Measurements from ENCODE around the gene INSIG2. TPM values are rescaled to one million over a fixed set of nuclear protein-coding genes. Genes with fewer than 3 reads are reported as not detected.
"Not testable (repeated sequence)": the region's sequence is repeated elsewhere in the genome, so short reads cannot be mapped to it uniquely, and the experiment has no call there.

INSIG2 gene
- total RNA-seq, 1 experiment from 2014 or later, result 7.8 TPM

DNA sequence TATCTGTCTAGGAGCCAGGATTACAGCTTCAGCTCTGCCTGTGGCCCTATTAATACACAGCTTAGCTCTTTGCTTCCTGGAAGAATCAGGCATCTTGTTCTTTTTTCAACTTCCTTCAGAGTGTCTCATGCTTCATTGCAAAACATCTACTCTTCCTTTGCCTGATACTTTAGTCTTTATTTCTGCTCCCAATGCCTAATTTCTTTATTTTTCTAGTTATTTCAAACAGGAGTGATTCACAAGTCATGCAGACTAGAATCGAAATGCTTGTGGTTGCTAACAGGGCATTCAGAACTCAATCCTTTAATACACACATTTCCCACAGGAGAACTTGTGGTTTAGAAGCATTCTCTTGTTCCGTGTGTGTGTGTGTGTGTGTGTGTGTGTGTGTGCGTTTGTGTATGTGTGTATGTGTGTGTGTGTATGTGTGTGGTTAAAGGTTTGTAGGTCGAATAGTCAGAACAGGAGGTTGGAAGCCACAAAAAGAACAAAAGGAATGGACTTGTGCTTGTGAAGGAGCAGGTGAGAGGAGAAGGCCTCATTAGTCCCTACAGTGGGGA is 28.3 kb upstream of the INSIG2 start:
- DNase-seq (ENCODE audit: low read depth), result peak; percentile 62

DNA sequence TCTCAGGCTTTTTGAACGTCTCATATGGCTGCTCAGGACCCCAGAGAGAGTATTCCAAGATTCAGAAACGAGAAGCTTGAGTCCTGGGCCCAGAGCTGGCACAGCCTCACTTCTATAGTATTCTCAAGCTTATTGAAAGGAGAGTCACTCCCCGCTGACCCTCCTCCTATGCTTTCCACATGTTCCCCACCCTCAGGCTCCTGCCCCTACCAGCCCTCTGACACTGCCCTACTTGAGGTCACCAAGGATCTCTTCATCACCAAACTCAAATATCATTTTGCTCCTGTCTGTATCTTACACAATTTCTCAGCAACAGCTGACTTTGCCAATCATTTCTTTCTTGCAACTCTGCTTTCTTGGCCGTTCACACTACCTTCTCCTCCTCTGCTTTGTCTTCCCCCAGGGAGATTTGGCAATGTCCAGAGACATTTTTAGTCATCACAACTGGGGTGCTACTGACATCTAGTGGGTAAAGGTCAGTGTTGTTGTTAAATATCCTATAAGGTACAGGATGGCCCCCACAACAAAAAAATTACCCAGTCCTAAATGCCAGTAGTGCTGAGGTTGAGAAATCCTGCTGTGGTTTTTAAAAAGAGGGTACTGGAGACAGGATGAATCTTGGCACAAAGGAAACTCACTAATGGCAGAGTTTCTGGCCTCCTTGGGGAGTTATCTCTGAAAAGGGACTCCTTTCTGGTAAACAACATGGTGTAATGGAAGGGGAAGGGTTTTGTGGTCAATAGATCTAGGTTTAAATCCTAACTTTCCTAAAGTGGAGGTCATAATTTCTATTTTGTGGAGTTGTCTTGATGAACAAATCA is 26.9 kb upstream of the INSIG2 start:
- DNase-seq (ENCODE audit: low read depth), result peak; percentile 65

DNA sequence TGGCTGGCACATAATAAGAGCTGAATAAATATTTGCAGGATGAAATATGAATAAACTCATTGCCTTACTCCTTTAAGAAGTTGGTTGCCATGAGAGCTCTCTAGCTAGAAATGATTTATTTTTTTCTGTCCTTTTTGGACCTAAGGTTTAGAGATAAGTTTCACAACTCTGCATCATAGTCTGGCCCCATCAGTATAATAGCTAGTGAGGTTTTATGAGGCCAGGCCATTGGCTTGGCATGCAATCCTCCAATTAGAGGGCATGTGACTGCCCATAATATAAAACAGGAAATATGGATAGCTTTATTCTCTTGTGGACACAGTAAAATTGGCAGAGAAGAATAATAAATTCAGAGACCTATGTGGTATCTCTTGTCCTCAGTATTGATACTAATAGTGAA is 26.2 kb upstream of the INSIG2 start:
- no peak for DNase-seq (ENCODE audit: low read depth)

DNA sequence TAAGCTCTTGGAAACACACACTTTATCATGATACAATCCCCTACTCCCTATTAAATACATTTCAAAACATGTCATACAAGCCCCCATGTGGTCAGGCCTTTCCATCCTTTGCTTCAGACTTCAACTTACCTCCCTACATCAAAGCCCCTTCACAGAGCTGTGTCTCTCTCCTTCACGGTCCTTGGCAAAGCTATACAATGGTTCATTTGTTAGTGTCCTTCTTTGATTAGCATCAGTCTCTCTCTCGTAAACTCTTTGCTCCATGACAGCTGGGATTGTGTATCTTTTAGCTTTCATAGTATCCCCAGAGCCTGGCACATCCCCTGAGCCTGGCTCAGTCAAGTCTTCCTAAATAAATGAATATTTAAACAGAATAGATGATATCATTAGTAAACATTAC is 25.6 kb upstream of the INSIG2 start:
- DNase-seq (ENCODE audit: low read depth), result no peak

DNA sequence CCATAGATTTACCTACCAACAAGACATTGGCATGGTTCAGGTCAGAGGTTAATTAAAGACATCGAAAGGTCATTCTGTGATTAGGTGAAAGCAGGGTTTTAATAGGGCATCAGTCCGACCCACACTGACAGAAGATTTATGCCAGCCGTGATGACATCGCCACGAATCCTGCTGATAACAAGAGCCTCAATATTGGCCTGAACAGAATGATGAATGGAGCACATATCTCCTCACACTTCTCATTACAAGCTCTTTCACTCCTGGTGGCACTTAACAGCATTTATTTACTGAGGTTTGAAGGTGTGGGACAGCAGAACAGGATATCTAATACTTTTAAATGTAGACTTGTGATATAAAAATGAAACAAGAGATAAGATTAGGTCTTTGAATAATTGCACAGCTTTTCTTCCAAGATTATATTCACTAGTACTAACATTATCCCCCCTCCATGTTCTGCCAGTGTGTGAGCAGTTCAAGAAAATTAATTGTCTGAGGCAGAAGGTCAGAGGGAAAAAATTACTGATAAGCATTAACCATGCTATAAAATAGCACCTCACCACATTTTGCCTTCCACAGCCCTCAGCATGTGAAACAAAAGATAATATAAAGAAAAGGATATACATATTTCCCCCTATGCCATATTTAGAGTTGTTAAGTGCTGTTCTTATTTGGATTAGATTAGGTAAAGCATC is 23.1 kb upstream of the INSIG2 start:
- DNase-seq (ENCODE audit: low read depth), result no peak

DNA sequence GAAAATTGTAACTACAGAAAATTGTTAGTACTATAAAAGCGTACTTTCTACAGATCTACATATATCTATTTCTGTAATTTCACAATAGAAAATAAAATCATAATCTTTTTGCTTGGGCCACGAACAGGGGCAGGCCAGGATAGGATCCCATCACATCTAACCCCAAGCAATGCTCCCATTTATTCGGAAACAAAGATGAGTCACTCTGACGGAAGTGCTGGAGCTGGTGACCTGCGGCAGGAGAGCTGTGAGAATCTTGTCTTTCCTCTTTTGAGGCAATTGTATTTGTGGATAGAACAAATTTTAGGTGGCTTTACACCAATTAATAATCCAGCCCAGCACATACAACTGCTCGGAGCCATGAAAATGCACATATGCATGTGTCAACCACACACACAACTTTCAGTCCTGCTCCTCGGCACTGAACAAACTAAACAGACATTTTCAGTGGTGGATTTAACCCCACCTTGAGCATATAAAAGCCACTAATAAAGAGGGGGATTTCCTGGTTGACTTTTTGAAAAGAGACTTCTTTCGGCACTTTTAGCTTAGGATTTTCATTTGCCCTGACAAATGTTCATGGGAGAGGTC is 22.3 kb upstream of the INSIG2 start:
- DNase-seq (ENCODE audit: low read depth), result no peak

DNA sequence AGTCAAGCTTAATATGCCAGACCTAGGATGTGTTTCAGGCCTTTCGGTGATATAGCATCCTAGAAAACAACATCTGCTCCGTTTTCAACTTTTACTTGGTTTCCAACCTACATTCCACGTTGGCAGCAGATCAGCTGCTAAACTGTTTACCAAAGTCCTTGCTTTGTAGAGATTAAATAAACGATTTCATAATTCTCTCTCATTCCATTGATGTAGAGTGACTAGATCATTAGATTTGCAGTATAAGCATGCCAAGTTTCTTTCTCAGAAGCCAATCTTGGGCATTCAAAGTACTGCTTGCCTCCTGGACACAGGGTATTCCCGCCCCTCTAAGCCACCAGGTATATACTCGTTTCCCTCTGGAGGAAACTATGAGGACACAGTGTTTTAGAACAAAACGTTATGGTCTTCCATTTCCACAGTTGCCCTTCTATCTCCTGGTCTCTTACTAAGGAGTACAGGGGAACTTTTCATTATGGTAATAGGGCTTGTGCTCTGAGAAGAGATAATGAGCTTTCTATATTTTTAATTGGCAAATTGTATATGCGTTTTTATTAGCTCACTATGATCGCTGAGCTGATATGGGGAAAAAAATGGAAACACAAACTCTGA is 10.5 kb upstream of the INSIG2 start:
- DNase-seq (ENCODE audit: low read depth), result no peak

DNA sequence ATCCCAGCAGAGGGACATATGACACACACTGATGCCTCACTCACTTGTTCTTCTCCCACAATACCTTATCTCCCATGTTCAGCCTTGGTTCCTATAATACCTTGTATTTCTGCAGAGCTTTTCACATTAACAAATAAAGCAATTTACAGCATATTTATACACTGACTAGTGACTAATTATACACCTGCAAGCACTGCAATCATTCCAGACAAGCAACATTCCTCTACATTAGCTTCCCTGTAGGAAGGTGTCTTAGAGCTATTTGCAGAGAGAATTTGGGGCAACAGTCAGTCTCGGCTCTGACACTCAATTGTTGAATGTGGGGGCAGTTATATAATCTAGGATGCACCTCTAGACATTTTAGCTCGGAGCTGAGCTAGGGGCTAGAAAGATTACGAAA is 9.5 kb upstream of the INSIG2 start:
- no peak for DNase-seq (ENCODE audit: low read depth)

DNA sequence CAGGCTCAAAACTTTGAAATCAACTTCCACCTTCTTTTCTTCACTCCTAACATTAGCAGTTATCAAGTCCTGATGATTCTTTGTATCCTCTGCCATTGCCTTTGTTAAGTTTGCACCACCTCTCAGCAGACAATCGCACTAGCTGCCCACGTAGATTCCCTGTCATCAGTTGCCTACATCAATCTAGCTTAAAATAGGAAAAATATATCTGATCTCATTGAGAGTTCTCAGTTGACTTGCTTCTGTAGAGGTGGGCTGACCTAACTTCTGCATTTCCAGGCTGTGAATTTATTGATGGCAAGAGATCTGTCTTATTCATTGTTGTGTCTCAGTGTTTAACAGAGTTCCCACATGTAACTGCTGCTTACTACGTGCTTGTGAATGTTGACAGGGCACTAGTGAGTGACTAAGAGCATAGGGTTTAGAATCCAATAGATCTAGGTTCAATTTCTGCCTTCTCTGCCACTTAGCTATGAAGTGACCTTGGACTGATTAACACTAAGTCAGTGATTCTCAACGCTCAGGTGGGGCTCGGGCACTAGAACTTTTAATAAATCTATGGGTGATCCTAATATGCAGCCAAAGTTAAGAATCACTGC is 3.7 kb upstream of the INSIG2 start:
- DNase-seq (ENCODE audit: low read depth), result no peak

DNA sequence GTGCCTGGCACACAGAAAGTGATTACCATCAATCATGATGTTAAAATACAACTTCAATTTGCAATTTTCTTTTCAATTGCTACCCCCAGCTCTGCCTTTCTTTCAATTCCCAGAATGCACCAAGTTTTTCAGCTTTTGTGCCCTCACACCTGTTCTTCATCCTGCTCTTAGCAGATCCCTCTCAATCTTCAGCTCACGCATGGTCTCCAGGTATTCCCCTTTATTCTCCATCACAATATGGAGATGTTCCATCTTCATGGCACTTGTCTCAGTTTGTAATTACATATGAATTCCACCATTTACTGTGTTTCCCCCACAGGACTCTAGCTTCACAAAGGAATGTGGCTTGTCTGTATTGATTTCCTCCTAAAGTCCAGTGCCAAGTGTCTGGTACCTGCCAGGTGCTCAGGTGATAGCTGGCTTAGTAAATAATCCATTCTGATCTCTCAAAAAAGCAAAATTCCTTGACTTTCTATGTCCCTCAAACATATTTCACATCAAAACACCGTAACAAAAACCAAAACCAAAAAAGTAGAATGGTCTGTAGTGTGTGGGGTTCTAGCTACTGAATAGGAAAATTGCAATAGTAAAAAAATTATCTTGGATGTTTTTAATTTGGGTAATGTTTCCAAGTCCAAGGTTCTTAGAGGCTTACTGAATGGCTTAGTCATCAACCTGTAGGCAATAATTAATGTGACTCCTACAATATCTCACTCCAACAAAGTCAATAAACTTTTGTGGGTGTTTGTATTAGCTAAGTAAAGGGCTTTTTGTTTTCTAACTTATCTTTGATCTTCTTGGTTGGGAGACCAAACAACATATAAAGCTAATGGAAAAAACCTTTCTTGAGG is 2.9 kb upstream of the INSIG2 start:
- DNase-seq (ENCODE audit: low read depth), result no peak

DNA sequence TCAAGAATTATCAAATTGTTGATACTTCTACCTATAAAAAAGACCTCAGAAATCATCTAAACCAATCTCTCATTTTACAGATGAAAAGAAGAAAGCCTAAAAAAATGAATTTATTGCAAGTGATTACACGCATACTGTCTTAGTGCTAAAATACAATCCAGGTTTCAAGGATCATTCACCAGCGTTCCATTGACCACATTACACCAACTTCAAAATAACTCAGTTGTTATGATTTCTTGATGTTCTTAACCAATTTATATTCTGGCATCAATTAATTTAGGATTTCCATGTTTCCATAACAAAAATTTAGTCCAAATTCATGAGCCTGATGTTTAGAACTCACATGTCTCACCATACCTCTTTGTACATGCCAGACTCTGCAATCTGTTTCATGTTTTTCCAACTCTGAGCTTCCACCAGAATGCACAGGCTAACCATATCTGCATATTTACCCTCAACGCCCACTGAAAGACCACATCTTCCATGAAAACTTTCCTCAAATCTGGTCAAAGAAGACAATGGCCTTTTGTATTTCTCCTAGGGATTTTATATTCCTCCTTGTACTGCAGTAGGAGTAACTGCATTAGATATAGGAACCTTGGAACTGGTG is 2.1 kb upstream of the INSIG2 start:
- no peak for DNase-seq (ENCODE audit: low read depth)

DNA sequence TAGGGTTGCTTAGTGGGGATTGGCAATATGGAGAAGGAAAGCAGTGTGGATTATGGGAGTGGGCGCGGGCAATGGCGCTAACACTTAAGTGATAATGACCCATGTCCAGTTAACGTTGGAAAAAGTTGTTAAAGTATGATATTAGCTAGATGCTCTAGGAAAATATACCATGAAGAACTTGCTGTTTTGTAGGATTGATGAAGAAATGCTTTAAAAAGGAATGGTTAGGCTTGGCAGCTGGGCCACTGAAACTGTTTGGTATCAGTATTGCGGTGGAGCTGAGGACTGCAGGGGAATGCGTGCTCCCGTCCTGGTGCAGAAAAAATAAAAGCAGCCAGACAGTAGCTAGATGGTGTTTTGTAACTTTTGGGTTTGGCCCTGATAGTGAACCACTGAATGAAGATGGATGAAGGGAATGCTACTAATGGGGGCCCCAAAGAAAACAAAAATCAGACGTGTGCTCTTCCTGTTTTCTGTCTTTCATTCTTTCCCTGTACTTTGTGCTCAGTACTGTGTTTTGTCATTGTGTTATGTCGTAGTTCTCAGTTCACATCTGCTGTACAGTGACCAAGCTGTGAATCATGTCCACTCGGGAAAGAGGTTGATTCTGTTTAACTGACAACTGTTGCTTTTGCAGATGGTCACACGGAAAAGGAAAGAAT is 999 bp downstream of the INSIG2 start:
- peak; percentile 41 for DNase-seq (ENCODE audit: low read depth)

DNA sequence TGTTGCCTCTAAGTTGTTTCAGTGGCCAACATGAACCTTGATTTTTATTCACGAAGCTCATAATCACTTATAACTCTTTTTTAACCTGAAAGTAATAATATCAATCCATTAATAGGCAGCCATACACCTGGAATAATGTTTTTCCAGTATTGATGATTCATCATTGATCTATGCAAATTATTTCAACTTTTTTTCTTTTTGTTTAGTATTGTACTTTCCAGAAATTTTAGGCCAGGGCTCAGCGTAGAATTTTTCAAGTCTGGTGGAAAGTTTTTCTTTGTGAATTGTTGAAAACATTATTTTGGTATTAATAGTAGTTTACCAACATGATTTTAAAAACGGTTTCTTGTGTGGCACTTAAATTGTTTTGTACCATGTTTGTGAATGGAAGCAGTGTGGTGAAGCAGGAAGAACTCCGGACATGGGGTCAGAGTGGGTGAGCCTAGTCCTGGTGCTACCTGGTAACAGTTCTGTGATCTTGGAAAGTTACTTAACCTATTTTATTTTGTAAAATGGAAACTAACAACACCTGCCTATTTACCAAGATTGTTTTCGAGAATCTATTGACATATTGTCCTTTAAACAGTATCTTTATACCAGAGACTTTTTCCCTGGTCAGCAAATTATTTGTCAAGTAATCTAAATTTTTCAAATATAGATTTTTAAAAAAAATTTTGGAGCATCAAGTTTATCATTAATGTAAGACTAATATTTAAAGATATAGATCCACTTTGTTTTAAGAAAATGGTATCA is 2.3 kb downstream of the INSIG2 start:
- no peak for DNase-seq (ENCODE audit: low read depth)

DNA sequence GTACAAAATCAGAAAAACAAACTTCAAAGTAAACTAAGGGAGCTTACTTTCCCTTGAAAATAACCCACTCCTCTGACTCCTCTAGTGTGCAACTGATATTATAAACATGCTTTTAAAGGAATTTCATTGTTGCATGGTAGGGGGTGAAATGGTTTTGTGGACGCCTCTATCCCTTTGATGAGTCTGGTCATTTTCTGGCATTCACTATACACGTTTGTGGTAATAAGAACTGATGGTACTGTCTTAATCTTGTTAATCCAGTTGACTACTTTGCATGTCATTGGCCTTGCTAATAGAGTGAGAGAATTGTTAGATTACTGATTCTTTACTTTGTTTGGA is 2.8 kb downstream of the INSIG2 start:
- no peak for DNase-seq (ENCODE audit: low read depth)

DNA sequence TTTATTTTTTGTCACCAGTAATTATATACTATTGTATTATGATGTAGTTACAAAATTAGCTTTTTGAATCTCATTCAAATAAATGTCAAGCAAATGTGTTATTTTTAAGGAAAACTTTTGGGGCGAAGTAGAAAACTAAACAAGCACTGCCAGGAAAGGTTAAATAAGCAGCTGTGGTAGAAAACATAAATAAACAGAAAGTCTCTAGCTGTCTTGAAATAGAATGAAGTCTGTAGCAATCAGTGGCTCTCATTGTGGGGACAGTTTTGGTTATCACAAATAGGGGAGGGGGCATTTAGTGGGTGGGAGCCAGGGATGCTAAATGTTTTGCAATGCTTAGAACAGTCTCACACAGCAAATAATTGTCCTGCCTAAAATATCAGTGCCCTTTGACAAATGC is 3.4 kb downstream of the INSIG2 start:
- DNase-seq (ENCODE audit: low read depth), result no peak

DNA sequence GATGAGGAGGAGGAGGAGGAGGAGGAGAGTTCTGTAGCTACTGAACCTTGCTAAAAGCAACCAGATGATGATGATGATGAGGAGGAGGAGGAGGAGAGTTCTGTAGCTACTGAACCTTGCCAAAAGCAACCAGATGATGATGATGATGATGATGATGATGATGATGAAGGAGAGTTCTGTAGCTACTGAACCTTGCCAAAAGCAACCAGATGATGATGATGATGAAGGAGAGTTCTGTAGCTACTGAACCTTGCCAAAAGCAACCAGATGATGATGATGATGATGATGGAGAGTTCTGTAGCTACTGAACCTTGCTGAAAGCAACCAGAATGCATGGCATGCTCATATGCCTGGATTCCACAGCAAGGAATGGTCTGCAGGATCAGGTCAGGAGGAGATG is 5.8 kb downstream of the INSIG2 start:
- not testable (repeated sequence) for DNase-seq (ENCODE audit: low read depth)

DNA sequence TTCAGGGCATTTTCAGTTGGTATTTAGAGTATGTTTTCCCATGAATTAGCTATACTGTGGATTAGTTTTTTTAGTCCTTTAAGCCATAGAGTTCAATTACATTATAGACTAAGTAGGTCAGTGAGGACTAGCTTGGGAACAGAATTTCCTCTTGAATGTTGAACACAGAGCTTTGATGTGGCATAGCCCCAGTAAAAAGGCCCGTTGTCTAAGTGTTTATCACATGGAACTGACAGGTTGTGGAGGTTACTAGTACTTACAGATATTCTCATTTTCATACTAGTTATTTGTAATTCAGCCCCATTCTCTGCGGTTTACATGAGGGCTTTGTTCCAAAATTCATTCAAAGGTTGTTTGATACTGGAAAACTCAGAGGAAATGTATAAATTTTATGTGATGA is 6.2 kb downstream of the INSIG2 start:
- no peak for DNase-seq (ENCODE audit: low read depth)

DNA sequence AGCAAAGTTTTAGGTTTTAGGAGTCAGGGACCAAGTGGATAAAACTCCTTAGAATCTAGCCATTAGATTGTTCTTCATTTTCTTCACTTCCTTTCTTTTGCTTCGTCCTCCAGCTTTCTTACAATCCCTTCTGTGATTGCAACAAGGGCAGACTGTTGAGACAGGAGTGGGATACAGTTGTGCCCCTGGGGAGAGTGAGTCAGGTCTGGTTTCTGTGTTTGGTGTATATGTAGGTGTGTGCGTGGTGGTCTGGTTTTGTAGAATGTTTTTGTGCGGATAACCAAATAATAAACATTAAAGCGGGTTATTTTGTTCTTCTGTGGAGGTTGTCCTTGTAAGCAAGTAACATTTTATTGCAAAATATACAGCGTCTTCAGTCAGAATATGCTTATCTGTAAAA is 7.3 kb downstream of the INSIG2 start:
- peak; percentile 40 for DNase-seq (ENCODE audit: low read depth)

DNA sequence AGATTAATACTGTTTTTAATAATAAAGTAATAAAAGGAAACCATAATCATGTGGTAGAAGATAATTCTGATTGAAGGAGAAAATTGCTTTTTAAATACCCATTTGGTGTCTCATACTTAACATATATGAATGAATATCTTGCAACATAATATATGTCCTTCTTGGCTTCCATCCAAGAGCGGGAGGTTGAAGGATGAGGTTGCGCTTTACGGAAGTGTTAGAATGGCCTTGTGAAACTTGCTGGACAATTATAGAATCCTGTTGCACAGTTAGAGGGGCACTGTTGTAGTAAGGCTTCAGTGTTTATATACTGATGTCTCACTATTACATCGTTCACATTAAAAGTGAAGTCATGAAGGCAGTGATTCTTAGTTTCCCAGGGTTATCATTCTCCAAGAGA is 9.4 kb downstream of the INSIG2 start:
- no peak for DNase-seq (ENCODE audit: low read depth)

Measured in Daoy (cell line).